ENCODE data around the gene SKIDA1. TPM values are rescaled to one million over a fixed set of nuclear protein-coding genes. Genes with fewer than 3 reads are reported as not detected.
"Not testable (repeated sequence)": the region's sequence is repeated elsewhere in the genome, so short reads cannot be mapped to it uniquely, and the experiment has no call there.

The SKIDA1 gene
- total RNA-seq = 1 to 10 TPM; 1.9 to 2.0 TPM
- long read RNA-seq, partial matches to known transcripts = 0 of 1 reads
- long read RNA-seq, other reads (novel, unspliced or antisense) = 1 of 1 reads

DNA sequence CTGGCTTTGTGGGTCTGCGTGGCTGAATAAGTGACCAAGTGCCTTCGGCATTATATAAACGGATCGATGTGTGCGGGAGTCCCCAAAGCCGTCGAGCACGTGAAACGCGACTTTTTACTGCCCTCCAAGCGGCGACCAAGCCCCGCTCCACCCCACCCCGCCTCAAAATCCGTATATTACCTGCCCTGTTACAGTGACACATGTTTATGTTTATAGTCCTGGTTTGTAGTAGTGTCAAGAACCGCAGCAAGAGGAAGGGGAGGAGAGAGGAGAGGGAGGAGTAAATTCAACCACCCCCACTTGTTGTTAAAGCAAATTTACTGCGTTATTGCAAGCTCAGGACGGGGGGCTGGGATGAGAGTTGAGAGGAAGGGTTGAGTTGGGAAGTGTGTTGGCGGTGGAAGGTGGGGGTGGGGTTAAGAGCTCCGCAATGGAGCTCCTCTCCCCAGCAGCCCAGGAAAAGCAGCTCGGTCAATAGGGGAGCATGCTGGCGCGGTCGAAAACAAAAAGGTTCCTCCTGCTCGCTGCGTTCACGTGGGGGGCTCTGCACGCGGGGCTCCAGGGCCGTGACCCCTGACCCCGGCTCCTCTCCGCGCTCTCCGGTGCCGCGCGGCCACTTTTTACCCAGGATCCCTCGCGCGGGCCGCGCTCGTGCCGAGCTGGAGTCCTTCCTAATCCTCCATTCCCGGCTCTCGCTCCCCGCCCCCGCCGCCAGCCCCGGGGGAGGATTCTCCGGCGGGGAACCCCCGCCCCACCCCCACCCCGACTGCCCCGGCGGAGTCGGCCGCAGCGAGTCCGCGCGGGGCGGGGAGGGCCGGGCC lies at the start of gene SKIDA1:
Gene SKIDA1 (minus strand): TSS at position 316 of the 821 bp plus-strand sequence. CDS start 7,860 bp downstream, outside the sequence.
- DNase-seq (peak; percentile 88), ATAC-seq (peak; percentile 78 to 87)
- intact Hi-C loops (cut with DNase I) = no loop called here

GRCh38 chr10:21574514-21574913 lies 49.0 kb upstream of the SKIDA1 start:
- not testable (repeated sequence) for DNase-seq, ATAC-seq

DNA sequence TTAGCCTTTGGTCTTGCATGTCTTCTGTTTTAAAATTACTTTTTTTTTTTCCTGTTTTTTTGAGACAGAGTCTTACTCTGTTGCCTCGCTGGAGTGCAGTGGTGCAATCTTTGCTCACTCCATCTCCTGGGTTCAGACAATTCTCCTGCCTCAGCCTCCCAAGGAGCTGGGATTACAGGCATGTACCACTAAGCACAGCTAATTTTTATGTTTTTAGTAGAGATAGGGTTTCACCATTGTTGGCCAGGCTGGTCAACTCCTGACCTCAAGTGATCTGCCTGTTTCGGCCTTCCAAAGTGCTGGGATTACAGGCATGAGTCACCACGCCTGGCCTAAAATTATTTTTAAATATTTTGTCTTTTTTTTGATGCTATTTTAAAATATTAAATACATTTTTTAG lies 47.1 kb upstream of the SKIDA1 start:
- ATAC-seq = peak; percentile 59 to 82
- intact Hi-C loops (cut with DNase I) = no loop called here
- DNase-seq = peak; percentile 48

More at GRCh38 chr10:21574514-21574913, 49.0 kb upstream of the SKIDA1 start:
- intact Hi-C loops (cut with DNase I) = not testable (repeated sequence)

GRCh38 chr10:21570761-21571521 lies 45.5 kb upstream of the SKIDA1 start:
- intact Hi-C loops (cut with DNase I) = no loop called here
- no peak for ATAC-seq
- no peak for DNase-seq

GRCh38 chr10:21558984-21559383 lies 33.5 kb upstream of the SKIDA1 start:
- intact Hi-C loops (cut with DNase I); DNase-seq; ATAC-seq: not testable (repeated sequence)

DNA sequence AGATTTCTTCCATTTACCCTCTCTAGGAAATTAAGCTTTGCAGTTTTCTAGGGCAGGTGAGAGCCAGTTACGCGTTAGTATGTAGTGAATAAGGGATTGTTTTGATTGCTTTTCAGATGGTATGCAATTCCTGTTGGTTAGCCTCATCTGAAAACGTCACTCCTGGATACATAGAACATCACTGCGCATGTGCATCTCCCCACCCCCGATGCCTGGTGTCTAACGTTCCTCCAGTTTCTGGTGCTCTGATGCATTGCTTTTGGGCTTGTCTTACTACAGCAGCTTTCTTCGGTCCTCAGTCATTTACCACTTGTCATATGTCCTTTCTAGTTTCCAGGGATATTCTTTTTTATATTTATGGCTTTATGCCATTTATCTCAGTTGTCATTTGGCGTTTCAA lies 31.0 kb upstream of the SKIDA1 start:
- intact Hi-C loops (cut with DNase I) = no loop called here
- DNase-seq (no peak), ATAC-seq (no peak)

DNA sequence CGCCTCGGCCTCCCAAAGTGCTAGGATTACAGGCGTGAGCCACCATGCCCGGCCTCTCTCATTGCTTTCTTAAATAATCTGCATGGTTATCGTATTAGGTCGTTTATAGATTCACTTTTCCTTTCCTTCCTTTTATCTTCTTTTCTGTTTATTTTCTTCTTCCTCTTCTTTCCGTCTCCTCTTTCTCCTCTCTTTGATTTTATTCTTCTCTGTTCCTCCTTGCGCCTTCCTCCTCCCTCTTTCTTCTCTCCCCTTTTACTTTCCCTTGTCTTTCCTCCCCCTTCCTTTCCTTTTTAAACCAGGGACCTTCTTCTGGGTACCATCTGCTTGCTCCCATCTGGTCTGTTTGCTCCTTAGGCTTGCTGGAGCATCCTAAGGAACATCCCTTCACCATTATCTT lies 27.2 kb upstream of the SKIDA1 start:
- ATAC-seq (no peak), DNase-seq (no peak)
- intact Hi-C loops (cut with DNase I) = no loop called here

DNA sequence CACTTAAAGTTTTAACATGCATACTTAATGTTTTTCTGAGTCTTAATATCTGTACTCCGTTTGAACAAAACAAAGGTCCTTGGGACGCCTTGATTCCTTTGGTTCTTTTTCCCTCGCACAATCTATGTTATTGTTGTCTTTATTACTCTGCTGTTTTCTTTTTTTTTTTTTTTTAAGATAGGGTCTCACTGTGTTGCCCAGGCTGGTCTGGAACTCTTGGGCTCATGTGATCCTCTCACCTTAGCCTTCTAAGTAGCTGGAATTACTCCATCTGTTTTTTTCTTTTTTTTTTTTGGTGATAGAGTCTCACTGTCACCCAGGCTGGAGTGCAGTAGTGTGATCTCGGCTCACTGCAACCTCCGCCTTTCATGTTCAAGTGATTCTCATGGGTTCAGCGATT lies 21.8 kb upstream of the SKIDA1 start:
- ATAC-seq (no peak), DNase-seq (no peak)
- intact Hi-C loops (cut with DNase I) = no loop called here

GRCh38 chr10:21540701-21541100 lies 15.2 kb upstream of the SKIDA1 start:
- intact Hi-C loops (cut with DNase I); ATAC-seq; DNase-seq: not testable (repeated sequence)

GRCh38 chr10:21536874-21537273 lies 11.4 kb upstream of the SKIDA1 start:
- DNase-seq (no peak), ATAC-seq (no peak)
- intact Hi-C loops (cut with DNase I) = no loop called here

DNA sequence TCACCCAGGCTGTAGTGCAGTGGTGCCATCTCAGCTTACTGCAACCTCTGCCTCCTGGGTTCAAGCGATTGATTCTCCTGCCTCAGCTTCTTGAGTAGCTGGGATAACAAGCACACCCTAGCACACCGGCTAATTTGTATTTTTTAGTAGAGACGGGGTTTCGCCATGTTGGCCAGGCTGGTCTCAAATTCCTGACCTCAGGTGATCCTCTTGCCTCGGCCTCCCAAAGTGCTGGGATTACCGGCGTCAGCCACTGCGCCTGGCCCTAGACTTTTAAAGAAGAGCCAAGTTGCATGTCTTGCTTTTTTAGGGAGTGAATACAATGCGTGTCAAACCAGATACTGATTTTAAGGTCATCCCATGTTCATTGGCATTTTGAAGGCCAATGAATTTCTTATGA lies 10.5 kb upstream of the SKIDA1 start:
- intact Hi-C loops (cut with DNase I); DNase-seq; ATAC-seq: not testable (repeated sequence)

DNA sequence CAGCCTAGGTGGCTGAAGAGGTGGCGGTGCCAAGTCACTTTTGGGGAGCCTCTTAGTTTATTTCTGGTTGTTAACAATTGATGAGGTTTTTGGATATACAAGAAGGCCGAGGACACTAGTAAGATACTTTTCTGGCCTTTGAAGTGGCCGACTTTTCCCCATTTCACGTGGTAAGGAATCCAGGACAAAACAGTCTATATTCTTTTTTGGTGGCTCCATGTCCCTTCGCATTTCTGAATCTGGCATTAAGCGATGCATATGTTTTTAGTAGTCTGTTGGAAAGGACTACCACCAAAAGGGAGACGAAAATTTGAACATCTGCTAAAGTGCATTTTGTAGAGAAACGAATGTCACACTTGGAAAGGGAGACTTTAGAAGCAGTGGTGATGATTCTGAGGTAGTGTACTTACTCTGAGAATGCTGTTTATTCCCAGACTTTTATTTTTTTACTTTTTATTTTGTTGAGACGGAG lies 10.0 kb upstream of the SKIDA1 start:
- intact Hi-C loops (cut with DNase I) = no loop called here
- ATAC-seq = no peak
- no peak for DNase-seq

- intact Hi-C loops (cut with DNase I) = loop anchor here in 1 of 2 donors (5.0 kb wide), 1 partner anchor 38 kb away; no protein-coding TSS in a partner anchor
- ATAC-seq (peak; percentile 9 to 27), DNase-seq (peak; percentile 69)
Observed at GRCh38 chr10:21534604-21535493, 9.4 kb upstream of the SKIDA1 start.

DNA sequence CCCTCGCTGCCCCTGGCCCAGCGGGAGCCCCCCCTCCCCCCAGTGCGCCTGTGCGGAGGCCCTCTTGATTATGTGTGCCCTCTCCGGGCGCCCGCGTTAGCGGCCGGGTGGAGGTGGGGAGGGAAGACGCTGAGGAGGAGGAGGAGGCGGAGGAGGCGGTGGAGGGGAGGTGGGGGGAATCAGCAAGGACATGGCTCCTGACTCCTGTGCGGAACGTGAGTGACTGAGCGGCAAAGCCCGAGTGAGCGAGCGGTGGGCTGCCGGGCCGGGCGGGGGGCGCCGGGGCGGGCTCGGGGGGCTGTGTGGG lies 8.8 kb upstream of the SKIDA1 start:
- intact Hi-C loops (cut with DNase I) = loop anchor here in 1 of 2 donors (5.0 kb wide), 1 partner anchor 37 kb away; no protein-coding TSS in a partner anchor
- ATAC-seq (no peak), DNase-seq (no peak)

DNA sequence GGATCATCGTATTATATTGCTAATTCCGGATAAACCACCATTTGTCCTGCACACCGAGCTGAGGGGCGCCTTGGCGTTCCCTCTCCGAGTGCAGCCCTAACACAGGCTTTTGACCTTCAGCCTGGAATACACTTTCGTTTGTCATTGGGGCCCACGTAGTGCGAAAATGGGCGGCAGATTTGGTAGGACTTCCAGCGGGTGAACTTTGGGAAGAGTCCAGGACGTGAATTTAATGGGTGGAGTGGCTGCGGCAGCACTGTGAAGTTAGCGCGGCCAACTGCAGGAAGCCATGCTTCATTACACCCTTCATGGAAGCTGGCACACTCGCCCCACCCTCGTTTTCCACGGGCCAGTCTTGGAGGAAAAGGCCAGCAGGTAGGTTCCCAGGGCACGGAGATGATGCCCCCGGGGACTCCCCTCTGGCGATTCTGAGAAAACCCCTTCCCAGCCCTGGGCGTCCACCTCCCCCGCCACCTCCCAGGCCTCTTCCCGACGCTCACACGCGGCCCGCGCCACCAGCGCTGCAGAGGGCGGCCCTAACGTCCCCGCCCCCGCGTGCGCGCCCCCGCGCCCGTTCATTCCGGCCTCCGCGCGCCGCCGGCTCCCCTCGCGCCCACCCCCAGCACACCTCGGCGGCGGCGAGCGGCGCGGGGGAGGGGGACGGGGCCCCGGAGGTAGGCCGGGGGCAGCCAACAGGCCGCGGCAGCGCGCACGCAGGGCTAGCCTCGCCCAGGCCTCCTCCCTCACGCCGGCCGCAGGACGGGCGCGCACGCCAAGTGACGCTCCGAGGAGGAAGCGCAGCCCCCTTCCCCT lies 8.2 kb upstream of the SKIDA1 start, which contains the start of gene MLLT10:
Gene MLLT10 (plus strand): TSS at position 766 of the 813 bp plus-strand sequence. CDS start 413 bp downstream, outside the sequence.
- intact Hi-C loops (cut with DNase I) = loop anchor here (2.0 to 5.0 kb wide), 2 partner anchors 19 to 36 kb away; no protein-coding TSS in a partner anchor
- ATAC-seq (peak; percentile 95 to 98), DNase-seq (peak; percentile 95)

GRCh38 chr10:21532694-21533466 lies 7.4 kb upstream of the SKIDA1 start:
- intact Hi-C loops (cut with DNase I) = loop anchor here (2.0 to 5.0 kb wide), 2 partner anchors 18 to 36 kb away; no protein-coding TSS in a partner anchor
- DNase-seq (no peak), ATAC-seq (no peak)

DNA sequence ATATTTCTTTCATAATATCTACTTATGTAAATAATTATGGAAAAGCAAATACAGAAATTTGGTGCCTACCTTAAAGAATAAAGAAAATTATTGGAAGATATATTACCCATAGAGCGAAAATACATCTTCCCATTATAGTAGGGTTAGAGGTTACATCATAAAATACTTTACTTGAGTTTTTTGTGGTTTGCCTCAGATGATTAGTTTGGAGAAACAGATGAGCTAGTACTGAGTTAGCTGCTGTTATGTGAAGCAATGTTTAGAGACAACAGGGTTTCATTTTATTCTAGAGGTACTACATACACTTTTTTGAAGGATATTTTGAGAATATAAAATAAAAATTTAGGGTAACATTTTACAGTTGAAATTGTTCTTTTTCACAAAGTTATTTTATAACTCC lies 5.7 kb upstream of the SKIDA1 start:
- DNase-seq (no peak), ATAC-seq (no peak)
- intact Hi-C loops (cut with DNase I) = loop anchor here in 1 of 2 donors (5.0 kb wide), 1 partner anchor 34 kb away; no protein-coding TSS in a partner anchor
